GM19438 (cell line): ENCODE data around the gene GNG7.
"Not testable (repeated sequence)": the region's sequence is repeated elsewhere in the genome, so short reads cannot be mapped to it uniquely, and the experiment has no call there.

ENCODE experiments used
- ATAC-seq: cut with Tn5 transposase; IDR thresholded peaks from one replicate; pipeline ENCODE4 v1.9.1; 2021; ENCODE audit warnings: low read depth; ENCODE audit not compliant: unreplicated experiment

Gene GNG7

GRCh38 chr19:2714102-2714501, 11.6 kb upstream of the GNG7 start:
- ATAC-seq: not testable (repeated sequence)

- not testable (repeated sequence) for ATAC-seq
These were observed 10.7 kb upstream of the GNG7 start for GRCh38 chr19:2713170-2713569.

- no peak for ATAC-seq
These were observed 9.3 kb upstream of the GNG7 start for GRCh38 chr19:2711875-2712205.

GRCh38 chr19:2711172-2711874, 8.8 kb upstream of the GNG7 start:
- ATAC-seq: no peak

GRCh38 chr19:2706251-2706650, 3.8 kb upstream of the GNG7 start:
- no peak for ATAC-seq

DNA sequence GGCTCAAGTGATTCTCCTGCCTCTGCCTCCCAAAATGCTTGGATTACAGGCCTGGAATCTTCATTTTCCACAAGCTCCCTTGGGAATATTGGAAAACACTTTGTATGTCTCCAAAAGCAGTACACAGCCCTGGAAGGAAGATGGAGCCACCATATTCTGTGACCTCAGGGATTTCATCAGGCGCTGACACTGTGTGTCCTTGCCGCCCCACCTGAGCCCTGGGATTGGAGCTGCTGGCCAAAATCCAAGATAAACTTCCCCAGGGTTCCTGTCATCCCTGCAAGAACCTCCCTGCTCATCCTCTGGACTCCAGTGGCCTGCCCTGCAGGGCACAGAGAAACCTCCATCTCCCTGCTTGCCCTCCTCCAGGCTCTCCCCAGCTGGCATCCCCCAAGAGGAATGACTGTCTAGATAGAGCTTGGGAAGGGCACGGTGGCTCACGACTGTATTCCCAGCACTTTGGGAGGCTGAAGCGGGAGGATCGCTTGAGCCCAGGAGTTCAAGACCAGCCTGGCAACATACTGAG, 1.3 kb upstream of the GNG7 start:
- no peak for ATAC-seq

DNA sequence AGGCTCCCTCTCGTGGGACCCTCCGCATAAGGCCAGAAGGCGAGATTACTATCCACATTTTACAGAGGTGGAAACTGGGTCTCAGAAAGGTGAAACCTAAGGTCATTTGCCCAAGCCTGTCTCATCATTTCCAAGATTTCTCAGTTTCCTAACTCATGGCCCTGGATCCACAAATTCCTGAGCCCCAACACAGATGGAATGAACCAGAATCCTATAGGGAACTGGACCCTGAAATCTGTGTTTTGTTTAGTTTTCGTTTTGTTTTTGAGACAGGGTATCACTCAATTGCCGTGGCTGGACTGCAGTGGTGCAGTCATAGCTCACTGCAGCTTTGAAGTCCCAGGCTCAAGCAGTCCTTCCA, 563 bp upstream of the GNG7 start:
- no peak for ATAC-seq

- ATAC-seq: no peak
These were observed 929 bp downstream of the GNG7 start for GRCh38 chr19:2701361-2702169.

GRCh38 chr19:2700660-2701360, 1.7 kb downstream of the GNG7 start:
- ATAC-seq: no peak

- no peak for ATAC-seq
These were observed 2.9 kb downstream of the GNG7 start for GRCh38 chr19:2699413-2700140.

DNA sequence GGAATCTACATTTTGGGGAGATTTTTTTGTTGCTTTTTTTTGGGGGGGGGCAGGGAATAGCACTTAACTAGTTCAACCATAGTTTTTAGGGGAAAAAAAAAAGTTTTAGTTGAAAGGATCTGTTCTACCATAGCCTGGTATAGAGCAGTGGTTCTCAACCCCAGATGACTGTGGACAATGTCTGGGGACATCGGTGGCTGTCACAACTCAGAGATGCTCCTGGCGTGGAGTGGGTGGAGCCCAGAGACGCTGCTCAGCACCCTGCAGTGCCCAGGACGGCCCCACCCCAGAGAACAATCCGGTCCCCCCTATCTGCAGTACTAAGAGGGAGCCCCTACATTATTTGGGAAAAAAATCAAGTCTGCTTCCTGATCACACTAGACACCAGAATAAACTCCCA, 8.3 kb downstream of the GNG7 start:
- ATAC-seq: no peak

DNA sequence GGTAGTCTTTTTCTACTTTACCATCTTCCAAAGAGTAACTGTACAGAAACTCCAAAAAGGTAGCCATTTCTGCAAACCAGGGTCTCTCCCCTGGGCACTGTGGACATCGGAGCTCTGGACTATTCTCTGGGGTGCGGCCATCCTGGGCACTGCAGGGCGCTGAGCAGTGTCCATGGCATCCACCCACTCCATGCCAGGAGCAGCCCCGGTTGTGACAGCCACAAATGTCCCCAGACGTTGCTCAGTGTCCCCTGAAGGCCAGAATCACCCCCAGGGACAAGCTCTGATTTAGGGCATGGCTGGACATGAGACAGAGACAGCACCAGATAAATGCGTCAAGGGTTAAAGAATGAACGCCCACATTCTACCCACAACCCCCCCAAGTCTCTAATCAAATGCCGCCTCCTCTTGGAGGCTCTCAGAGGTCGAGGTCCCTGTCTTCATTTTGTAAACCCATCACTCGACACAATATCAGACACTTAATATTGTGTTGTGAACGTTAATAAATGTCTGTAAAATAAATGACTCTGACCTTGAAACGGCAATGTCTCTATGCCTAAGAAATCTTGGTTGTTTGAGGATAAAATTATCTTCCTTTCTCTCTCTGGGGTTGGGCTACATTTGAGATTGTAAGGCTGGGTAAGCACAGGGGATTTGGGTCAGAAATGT, 8.9 kb downstream of the GNG7 start:
- no peak for ATAC-seq

- no peak for ATAC-seq
These were observed 10.5 kb downstream of the GNG7 start for GRCh38 chr19:2691951-2692350.

- no peak for ATAC-seq
These were observed 11.6 kb downstream of the GNG7 start for GRCh38 chr19:2690856-2691255.

DNA sequence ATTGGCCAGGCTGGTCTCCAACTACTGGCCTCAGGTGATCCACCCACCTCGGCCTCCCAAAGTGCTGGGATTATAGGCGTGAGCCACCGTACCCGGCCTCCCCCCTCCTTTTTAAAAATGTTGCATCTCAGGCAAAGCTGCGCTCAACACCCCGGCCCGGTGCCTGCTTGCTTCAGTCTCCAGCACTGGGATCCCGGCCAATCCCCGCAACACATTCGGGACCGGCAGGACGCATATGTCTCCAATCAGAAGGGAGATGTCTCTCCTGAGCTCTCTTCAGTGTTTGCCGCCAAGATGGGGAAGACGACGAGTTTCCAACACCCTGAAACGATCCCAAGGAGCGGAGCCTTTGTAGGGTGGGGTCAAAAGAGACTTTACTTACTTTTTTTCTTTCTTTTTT, 16.1 kb downstream of the GNG7 start:
- no peak for ATAC-seq

GRCh38 chr19:2685204-2685704, 17.2 kb downstream of the GNG7 start:
- ATAC-seq: no peak

DNA sequence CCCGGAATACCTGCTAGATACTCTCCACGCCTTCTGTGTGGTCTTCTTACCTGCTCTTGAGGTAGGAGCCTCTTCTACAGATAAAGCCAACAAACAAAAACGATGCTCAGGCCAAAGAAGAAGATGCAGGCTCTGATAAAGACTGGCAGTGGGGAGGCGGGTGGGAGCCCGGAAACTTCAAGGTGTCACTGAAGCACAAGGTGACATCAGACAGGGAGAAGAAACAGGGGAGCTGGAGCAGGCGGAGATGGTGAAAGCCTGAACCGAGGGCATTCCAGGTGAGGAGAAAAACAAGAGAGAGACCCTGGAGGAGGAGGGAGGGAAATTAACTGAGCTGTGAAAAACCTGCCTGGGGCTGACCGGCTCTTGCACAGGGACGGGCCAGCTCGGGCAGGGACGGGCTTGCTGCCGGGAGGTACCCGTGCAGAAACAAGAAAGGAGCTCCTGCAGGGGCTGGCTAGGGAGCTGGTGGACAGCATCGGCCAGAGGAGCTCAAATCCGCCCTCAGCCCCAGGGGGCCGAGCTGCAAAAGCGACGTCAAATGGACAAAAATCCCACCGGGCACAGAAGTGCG, 19.0 kb downstream of the GNG7 start:
- ATAC-seq: no peak

- no peak for ATAC-seq
These were observed 21.7 kb downstream of the GNG7 start for GRCh38 chr19:2680808-2681207.

DNA sequence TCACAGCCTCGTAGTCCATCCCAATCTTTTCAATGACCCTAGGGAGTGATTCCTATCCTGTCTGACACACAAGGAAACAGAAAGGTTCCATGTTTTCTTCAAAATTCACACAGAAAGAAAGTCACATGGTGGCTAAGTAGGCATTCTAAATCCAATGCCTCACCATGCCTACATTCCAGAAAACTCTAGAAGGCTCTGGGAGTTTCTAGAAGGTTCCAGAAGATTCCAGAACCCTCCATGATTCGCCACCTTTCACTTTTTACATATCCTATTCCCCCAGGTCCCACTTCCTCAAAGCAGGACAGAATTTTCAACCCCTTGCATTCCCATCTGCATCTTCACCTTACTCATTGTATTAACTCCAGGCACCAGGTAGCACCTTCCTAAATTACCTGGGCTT, 23.1 kb downstream of the GNG7 start:
- ATAC-seq: no peak

- not testable (repeated sequence) for ATAC-seq
These were observed 23.5 kb downstream of the GNG7 start for GRCh38 chr19:2678948-2679347.
